ENCODE results near the gene SYNJ2BP.
"Not testable (repeated sequence)": the region's sequence is repeated elsewhere in the genome, so short reads cannot be mapped to it uniquely, and the experiment has no call there.

- TF ChIP-seq, protein P1, sequence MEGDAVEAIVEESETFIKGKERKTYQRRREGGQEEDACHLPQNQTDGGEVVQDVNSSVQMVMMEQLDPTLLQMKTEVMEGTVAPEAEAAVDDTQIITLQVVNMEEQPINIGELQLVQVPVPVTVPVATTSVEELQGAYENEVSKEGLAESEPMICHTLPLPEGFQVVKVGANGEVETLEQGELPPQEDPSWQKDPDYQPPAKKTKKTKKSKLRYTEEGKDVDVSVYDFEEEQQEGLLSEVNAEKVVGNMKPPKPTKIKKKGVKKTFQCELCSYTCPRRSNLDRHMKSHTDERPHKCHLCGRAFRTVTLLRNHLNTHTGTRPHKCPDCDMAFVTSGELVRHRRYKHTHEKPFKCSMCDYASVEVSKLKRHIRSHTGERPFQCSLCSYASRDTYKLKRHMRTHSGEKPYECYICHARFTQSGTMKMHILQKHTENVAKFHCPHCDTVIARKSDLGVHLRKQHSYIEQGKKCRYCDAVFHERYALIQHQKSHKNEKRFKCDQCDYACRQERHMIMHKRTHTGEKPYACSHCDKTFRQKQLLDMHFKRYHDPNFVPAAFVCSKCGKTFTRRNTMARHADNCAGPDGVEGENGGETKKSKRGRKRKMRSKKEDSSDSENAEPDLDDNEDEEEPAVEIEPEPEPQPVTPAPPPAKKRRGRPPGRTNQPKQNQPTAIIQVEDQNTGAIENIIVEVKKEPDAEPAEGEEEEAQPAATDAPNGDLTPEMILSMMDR (IDR thresholded peaks at IDR 0.05) = not testable (repeated sequence)
- TF ChIP-seq JUN, ZNF232, GABPB1, NR1H2 (CRISPR knock-in tag; IDR thresholded peaks at IDR 0.05): not testable (repeated sequence)
- TF ChIP-seq, protein P2, sequence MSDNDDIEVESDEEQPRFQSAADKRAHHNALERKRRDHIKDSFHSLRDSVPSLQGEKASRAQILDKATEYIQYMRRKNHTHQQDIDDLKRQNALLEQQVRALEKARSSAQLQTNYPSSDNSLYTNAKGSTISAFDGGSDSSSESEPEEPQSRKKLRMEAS (CRISPR knock-in tag; IDR thresholded peaks at IDR 0.05) = not testable (repeated sequence)
- TF ChIP-seq, protein P3, sequence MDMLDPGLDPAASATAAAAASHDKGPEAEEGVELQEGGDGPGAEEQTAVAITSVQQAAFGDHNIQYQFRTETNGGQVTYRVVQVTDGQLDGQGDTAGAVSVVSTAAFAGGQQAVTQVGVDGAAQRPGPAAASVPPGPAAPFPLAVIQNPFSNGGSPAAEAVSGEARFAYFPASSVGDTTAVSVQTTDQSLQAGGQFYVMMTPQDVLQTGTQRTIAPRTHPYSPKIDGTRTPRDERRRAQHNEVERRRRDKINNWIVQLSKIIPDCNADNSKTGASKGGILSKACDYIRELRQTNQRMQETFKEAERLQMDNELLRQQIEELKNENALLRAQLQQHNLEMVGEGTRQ (CRISPR knock-in tag; IDR thresholded peaks at IDR 0.05) = not testable (repeated sequence)
- TF ChIP-seq, protein P4, sequence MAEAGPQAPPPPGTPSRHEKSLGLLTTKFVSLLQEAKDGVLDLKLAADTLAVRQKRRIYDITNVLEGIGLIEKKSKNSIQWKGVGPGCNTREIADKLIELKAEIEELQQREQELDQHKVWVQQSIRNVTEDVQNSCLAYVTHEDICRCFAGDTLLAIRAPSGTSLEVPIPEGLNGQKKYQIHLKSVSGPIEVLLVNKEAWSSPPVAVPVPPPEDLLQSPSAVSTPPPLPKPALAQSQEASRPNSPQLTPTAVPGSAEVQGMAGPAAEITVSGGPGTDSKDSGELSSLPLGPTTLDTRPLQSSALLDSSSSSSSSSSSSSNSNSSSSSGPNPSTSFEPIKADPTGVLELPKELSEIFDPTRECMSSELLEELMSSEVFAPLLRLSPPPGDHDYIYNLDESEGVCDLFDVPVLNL (CRISPR knock-in tag; IDR thresholded peaks at IDR 0.05; ENCODE audit: borderline replicate concordance, low read depth) = not testable (repeated sequence)
These were observed 10.7 kb downstream of the SYNJ2BP start for GRCh38 chr14:70406216-70406615.
